Heart left ventricle (tissue), 16 donors: ENCODE results near the gene YWHAE. TPM values are rescaled to one million over a fixed set of nuclear protein-coding genes. Genes with fewer than 3 reads are reported as not detected.

Experiments used
- ATAC-seq, 4 donors: fragments of 200-7000 bp; cut with Tn5 transposase; one replicate each; pipeline ENCODE4 v1.9.1; 2020 to 2022; ENCODE audit warnings: moderate library complexity in 4 of 4, mild to moderate bottlenecking in 3 of 4, moderate number of reproducible peaks in 1 of 4
- DNase-seq, 5 donors: peaks; one replicate each; pipeline ENCODE4 v3.0.0-alpha.2; 2020
- H3K27ac ChIP-seq, 12 donors: fragments of 200-600 bp; sonication (generic) in 4 of 12; one replicate each; pipeline versions ENCODE4 v1.5.0 to v1.8.0; 2016 to 2022; ENCODE audit warnings: mild to moderate bottlenecking in 2 of 12
- H3K27me3 ChIP-seq, 9 donors: fragments of 200-600 bp; sonication (generic) in 2 of 9; one replicate each; pipeline versions ENCODE4 v1.5.1 to v1.8.0; 2016 to 2022; ENCODE audit warnings: mild to moderate bottlenecking in 3 of 9
- H3K36me3 ChIP-seq, 9 donors: fragments of 200-600 bp; sonication (generic) in 2 of 9; one replicate each; pipeline versions ENCODE4 v1.5.0 to v1.8.0; 2018 to 2022; ENCODE audit warnings: mild to moderate bottlenecking in 2 of 9
- H3K4me1 ChIP-seq, 12 donors: fragments of 200-600 bp; sonication (generic) in 4 of 12; one replicate each; pipeline versions ENCODE4 v1.5.0 to v1.8.0; 2016 to 2022; ENCODE audit warnings: mild to moderate bottlenecking in 3 of 12
- H3K4me3 ChIP-seq, 12 donors: fragments of 200-600 bp; sonication (generic) in 4 of 12; one replicate each; pipeline versions ENCODE4 v1.5.0 to v1.8.0; 2017 to 2022; ENCODE audit warnings: mild to moderate bottlenecking in 9 of 12, moderate library complexity in 4 of 12
- H3K9me3 ChIP-seq, 12 donors: fragments of 200-600 bp; sonication (generic) in 4 of 12; one replicate each; pipeline versions ENCODE4 v1.5.0 to v1.8.0; 2016 to 2022; ENCODE audit warnings: mild to moderate bottlenecking in 1 of 12
- CTCF ChIP-seq, 12 donors: fragments of 200-600 bp; sonication (generic) in 4 of 12; IDR thresholded peaks; one replicate each; pipeline versions ENCODE4 v1.5.0 to v1.8.0; 2018 to 2022; ENCODE audit warnings: antibody characterized with exemption in 12 of 12, mild to moderate bottlenecking in 5 of 12
- POLR2A ChIP-seq, 2 donors: fragments of 450-650 bp; IDR thresholded peaks; one replicate each; pipeline ENCODE4 v1.6.1; 2017; ENCODE audit warnings: antibody characterized with exemption in 2 of 2, mild to moderate bottlenecking in 2 of 2, moderate library complexity in 2 of 2
- WGBS, 4 donors: extraction: QIAGEN DNeasy Blood & Tissue Kit in 2 of 4; methylation state at CpG; one replicate each; pipeline versions ENCODE4 v1.1.5 to v1.1.7; 2013 to 2018; 5-methylcytosine and 5-hydroxymethylcytosine counted together
- intact Hi-C, 10 donors: fragments of 100-400 bp; cut with DNase I; formaldehyde crosslinking; loops; one replicate each; pipeline versions ENCODE4 v1.11.1 to v1.14.2; 2022
- polyA plus RNA-seq, 2 donors: library from polyadenylated mRNA; stranded (reverse); fragments of 200-250 nt; gene quantifications; one replicate each; pipeline ENCODE4 v1.2.3, GENCODE V29; 2013
- total RNA-seq, 9 donors: library from RNA; depleted of rRNA in 2 of 9; stranded (reverse); fragments of >200 nt in 2 of 9; fragmentation: NEBNext Ultra II Directional in 3 of 9; extraction: Animal tissue kit (Norgen Biotek cat#: 25700) in 3 of 9; gene quantifications; one replicate each; pipeline versions ENCODE4 v1.1.0 to v1.2.4, GENCODE V29; 2016 to 2023
- donor health status: ischemic (EF 13 %, LVEDD 7.1; RV severe dilation, severe dysfunction).
- donor health status: healthy with polysubstance abuse.
- donor health status: DM: no; HTN: yes; CAD: no.
- donor health status: DM: no; HTN: no; CAD: no.
- donor health status: ischemic (EF 25% LVEDD 6.9; RV normal size, moderate dysfunction).
- donor health status: ischemic (EF 25% LVEDD 5.7; RV mildly dilated, moderate dysfunction).
- donor health status: healthy.
- donor health status: DM: yes; HTN: yes; CAD: no.
- donor health status: ischemic (EF 35%, LVEDD 5.7; RV mildly dilated, moderate dysfunction).
- donor health status: nonischemic (EF 11% LVEDD 7.7; RV severe dilation, severe dysfunction).
- donor health status: DM: yes; HTN: yes; CAD: no.
- donor health status: PGD.
- donor health status: ischemic (EF 29% LVEDD 5.4; RV normal size, mild dysfunction).
- donor health status: nonischemic (EF 23%, LVEDD 6.1; RV moderate dilation, normal function).

The YWHAE gene
- total and polyA plus RNA-seq, 11 donors = 401 to 1,150 (median 618) TPM

- intact Hi-C loops = no loop called here
- WGBS, 4 donors = 59 to 83% (median 69%) methylated on average over 5 of the region's 5 CpGs
- H3K36me3 ChIP-seq = no peaks in the 10 kb centered on the region
- TF ChIP-seq CTCF (IDR thresholded peaks at IDR 0.05) = no peak
- no peak for TF ChIP-seq POLR2A (IDR thresholded peaks at IDR 0.05)
- ATAC-seq (no peak), DNase-seq (no peak)
- no peak overlapping the region for H3K4me3 ChIP-seq
- H3K27me3 ChIP-seq = peaks cover 0 to 27% (median 5%) of the 10 kb centered on the region in 9 donors
- no peaks in the 10 kb centered on the region for H3K4me1 ChIP-seq
- H3K27ac ChIP-seq = no peak overlapping the region
- no peaks in the 10 kb centered on the region for H3K9me3 ChIP-seq
Observed at GRCh38 chr17:1304522-1304921, 95.5 kb downstream of the YWHAE start.

GRCh38 chr17:1302761-1303160 is 97.3 kb downstream of the YWHAE start:
- Histone ChIP-seq H3K27ac (no peak overlapping the region), H3K36me3 (no peaks in the 10 kb centered on the region), H3K4me1 (peaks cover 0 to 10% (median 0%) of the 10 kb centered on the region in 12 donors), H3K27me3 (peaks cover 0 to 38% (median 15%) of the 10 kb centered on the region in 9 donors), H3K4me3 (no peak overlapping the region), H3K9me3 (no peaks in the 10 kb centered on the region)
- ATAC-seq = no peak
- TF ChIP-seq CTCF (IDR thresholded peaks at IDR 0.05) (no peak), POLR2A (IDR thresholded peaks at IDR 0.05) (no peak)
- intact Hi-C loops = no loop called here
- WGBS, 4 donors = 76 to 85% (median 83%) methylated on average over 15 to 18 of the region's 18 CpGs
- peak in 1 of 5 donors; percentile 41 for DNase-seq

- intact Hi-C loops = no loop called here
- no peak for TF ChIP-seq CTCF (IDR thresholded peaks at IDR 0.05)
- peaks cover 0 to 10% (median 0%) of the 10 kb centered on the region in 12 donors for H3K4me1 ChIP-seq
- H3K27ac ChIP-seq = no peak overlapping the region
- DNase-seq (peak in 1 of 5 donors; percentile 32), ATAC-seq (no peak)
- 66 to 75% (median 73%) methylated on average over 12 to 14 of the region's 14 CpGs for WGBS, 4 donors
- peaks cover 0 to 42% (median 15%) of the 10 kb centered on the region in 9 donors for H3K27me3 ChIP-seq
- H3K9me3 ChIP-seq = no peaks in the 10 kb centered on the region
- H3K36me3 ChIP-seq = no peaks in the 10 kb centered on the region
- no peak overlapping the region for H3K4me3 ChIP-seq
Observed at GRCh38 chr17:1301546-1301945, 98.5 kb downstream of the YWHAE start.

GRCh38 chr17:1300371-1300905 is 99.6 kb downstream of the YWHAE start:
- no peak for DNase-seq
- ATAC-seq = no peak
- Histone ChIP-seq H3K27ac (no peak overlapping the region), H3K27me3 (peaks cover 0 to 42% (median 15%) of the 10 kb centered on the region in 9 donors), H3K4me3 (no peak overlapping the region), H3K4me1 (peaks cover 0 to 10% (median 0%) of the 10 kb centered on the region in 12 donors), H3K36me3 (no peaks in the 10 kb centered on the region), H3K9me3 (no peaks in the 10 kb centered on the region)
- intact Hi-C loops = no loop called here
- WGBS, 4 donors = 71 to 85% (median 82%) methylated on average over 13 to 17 of the region's 17 CpGs
- TF ChIP-seq CTCF (IDR thresholded peaks at IDR 0.05) = no peak
- no peak for TF ChIP-seq POLR2A (IDR thresholded peaks at IDR 0.05)
